Endothelial cell of umbilical vein (primary cell): ENCODE measurements around the gene CDH15.

Source experiments
- POLR2A ChIP-seq: IDR thresholded peaks from 2 replicates; pipeline ENCODE4 v1.6.1; 2012; ENCODE audit warnings: low read depth, mild to moderate bottlenecking, control low read depth, low read length
- POLR2AphosphoS5 ChIP-seq: IDR thresholded peaks from 2 replicates; pipeline ENCODE4 v1.6.1; 2012; ENCODE audit warnings: low read depth, mild to moderate bottlenecking, control low read depth, low read length, moderate library complexity; ENCODE audit not compliant: insufficient read depth

DNA sequence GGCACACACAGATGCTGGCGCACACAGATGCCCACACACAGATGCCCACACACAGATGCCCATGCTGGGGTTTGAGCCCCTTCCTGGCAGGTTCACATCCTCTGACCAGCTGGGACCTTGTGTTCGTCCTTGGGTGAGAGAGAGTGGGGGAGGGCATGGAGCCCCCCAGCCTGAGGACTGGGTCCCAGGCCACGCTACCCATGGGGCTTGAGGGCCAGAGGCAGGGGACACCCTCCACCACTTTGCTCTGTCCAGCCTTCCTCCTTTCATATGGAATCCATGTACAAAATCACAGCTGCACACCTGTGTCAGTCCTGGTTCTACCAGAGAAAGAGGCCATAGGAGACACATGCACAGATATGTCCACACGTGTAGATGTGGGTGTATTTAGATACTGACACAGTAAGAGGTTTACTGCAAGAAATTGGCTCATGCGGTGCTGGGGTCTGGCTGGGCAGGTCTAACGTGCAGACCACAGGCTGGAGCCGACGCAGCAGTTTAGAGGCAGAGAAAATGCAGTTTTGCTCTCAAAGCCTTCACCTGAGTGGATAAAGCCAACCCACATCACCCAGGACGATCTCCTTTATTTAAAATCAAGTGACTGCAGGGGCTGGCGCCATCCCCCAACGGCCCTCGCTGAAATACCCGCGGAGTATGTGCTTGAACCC, 17.9 kb downstream of the CDH15 start:
- TF ChIP-seq POLR2A, result no peak
- TF ChIP-seq POLR2AphosphoS5, result no peak
